A549 (cell line): Measurements from ENCODE around the gene MAP3K12. TPM values are rescaled to one million over a fixed set of nuclear protein-coding genes. Genes with fewer than 3 reads are reported as not detected.

ENCODE experiments used
- ATAC-seq, 2 experiments: fragments of 200-7000 bp in 1 of 2; fragments of >200 bp in 1 of 2; cut with Nextera tagmentation in 1 of 2; cut with Tn5 transposase in 1 of 2; 3 replicates each; pipeline versions ENCODE4 v1.8.0 to v1.9.1; 2018 to 2020; ENCODE audit warnings: mild to moderate bottlenecking in 1 of 2, moderate library complexity in 1 of 2
- CTCF ChIA-PET: fragments of 300-600 bp; sonication (Branson Sonifier 250); formaldehyde crosslinking; extraction: SDS; loops from one replicate; lab custom pipeline; 2021; ENCODE audit warnings: antibody characterized with exemption, inconsistent platforms; lab: Yijun Ruan, JAX
- POLR2A ChIA-PET: fragments of 350-600 bp; formaldehyde crosslinking; extraction: SDS; loops from one replicate; lab custom pipeline; 2021; ENCODE audit warnings: antibody characterized with exemption, inconsistent platforms; lab: Yijun Ruan, JAX
- DNase-seq, 2 experiments: peaks; one replicate each; pipeline versions ENCODE4 v3.0.0 to v3.0.0-alpha.2; 2011 to 2016; ENCODE audit warnings: low read depth in 1 of 2, low spot score in 1 of 2
- FAIRE-seq: peaks from 2 replicates; lab custom pipeline; 2011; peaks lifted over from hg19 to GRCh38; lab: Jason Lieb, UNC
- H3K27ac ChIP-seq, 2 experiments: fragments of >200 bp; sonication (Bioruptor Twin); formaldehyde crosslinking; 3 replicates each; pipeline ENCODE4 v1.5.1; 2016 to 2017
- H3K4me1 ChIP-seq: fragments of >200 bp; sonication (Bioruptor Twin); formaldehyde crosslinking; 3 replicates; pipeline ENCODE4 v1.6.1; 2016
- H3K4me2 ChIP-seq: fragments of >200 bp; sonication (Bioruptor Twin); formaldehyde crosslinking; 3 replicates; pipeline ENCODE4 v1.6.1; 2016
- H3K4me3 ChIP-seq: fragments of >200 bp; sonication (Bioruptor Twin); formaldehyde crosslinking; 3 replicates; pipeline ENCODE4 v1.5.1; 2016
- H3K9me3 ChIP-seq: fragments of >200 bp; sonication (Bioruptor Twin); formaldehyde crosslinking; 3 replicates; pipeline ENCODE4 v1.6.1; 2016
- ATOH8 ChIP-seq: fragments of 250-450 bp; sonication (Bioruptor Pico); IDR thresholded peaks from 2 replicates; pipeline ENCODE4 v1.5.0; 2020; ENCODE audit warnings: low read depth, mild to moderate bottlenecking, moderate library complexity
- CBX2 ChIP-seq: fragments of 200-600 bp; sonication (generic); IDR thresholded peaks from 2 replicates; pipeline ENCODE4 v1.6.1; 2016; ENCODE audit warnings: low read depth, mild to moderate bottlenecking, borderline replicate concordance
- CBX8 ChIP-seq: fragments of 200-600 bp; sonication (generic); IDR thresholded peaks from 2 replicates; pipeline ENCODE4 v1.6.1; 2016
- CTCF ChIP-seq: fragments of >200 bp; sonication (Bioruptor Twin); formaldehyde crosslinking; IDR thresholded peaks from 3 replicates; pipeline ENCODE4 v1.5.1; 2016
- EHMT2 ChIP-seq: fragments of 200-600 bp; sonication (generic); IDR thresholded peaks from 2 replicates; pipeline ENCODE4 v1.6.1; 2016; ENCODE audit warnings: antibody characterized with exemption, low read depth, mild to moderate bottlenecking, moderate library complexity
- FOSL2 ChIP-seq, 2 experiments: fragments of 450-650 bp in 1 of 2; fragments of >200 bp in 1 of 2; sonication (Bioruptor Twin) in 1 of 2; formaldehyde crosslinking; IDR thresholded peaks; 2 replicates each; pipeline versions ENCODE4 v1.5.0 to v1.6.1; 2016 to 2020; ENCODE audit warnings: mild to moderate bottlenecking in 1 of 2, moderate library complexity in 1 of 2
- FOXS1 ChIP-seq: fragments of 250-450 bp; sonication (Bioruptor Pico); IDR thresholded peaks from 2 replicates; pipeline ENCODE4 v1.5.0; 2020; ENCODE audit warnings: mild to moderate bottlenecking, moderate library complexity
- GATA3 ChIP-seq: IDR thresholded peaks from 2 replicates; pipeline ENCODE4 v1.6.1; 2012; ENCODE audit warnings: borderline replicate concordance
- HOXB13 ChIP-seq: fragments of 250-450 bp; sonication (Bioruptor Pico); IDR thresholded peaks from 2 replicates; pipeline ENCODE4 v1.5.0; 2020; ENCODE audit warnings: low read depth, mild to moderate bottlenecking, moderate library complexity
- JUNB ChIP-seq: fragments of >200 bp; sonication (Bioruptor Twin); formaldehyde crosslinking; IDR thresholded peaks from 2 replicates; pipeline ENCODE4 v1.6.1; 2016
- KDM5A ChIP-seq: fragments of 200-600 bp; sonication (generic); IDR thresholded peaks from 2 replicates; pipeline ENCODE4 v1.6.1; 2016; ENCODE audit warnings: antibody characterized with exemption, mild to moderate bottlenecking
- MAZ ChIP-seq: fragments of 150-350 bp; IDR thresholded peaks from 2 replicates; pipeline ENCODE4 v1.6.1; 2014; ENCODE audit warnings: antibody characterized with exemption, low read depth, low read length, borderline replicate concordance
- NFE2L2 ChIP-seq: fragments of 150-350 bp; conservative IDR thresholded peaks from 2 replicates; pipeline ENCODE4 v1.6.1; 2014; ENCODE audit warnings: low read length
- RAD21 ChIP-seq, 2 experiments: fragments of >200 bp in 1 of 2; sonication (Bioruptor Twin) in 1 of 2; formaldehyde crosslinking in 1 of 2; IDR thresholded peaks in 1 of 2; conservative IDR thresholded peaks in 1 of 2; 2 replicates in 1 of 2; 3 replicates in 1 of 2; pipeline ENCODE4 v1.6.1; 2012 to 2018; ENCODE audit warnings: inconsistent platforms in 1 of 2
- RARB ChIP-seq: fragments of 250-450 bp; sonication (Bioruptor Pico); IDR thresholded peaks from 2 replicates; pipeline ENCODE4 v1.8.0; 2021; ENCODE audit warnings: mild to moderate bottlenecking, moderate library complexity
- REST ChIP-seq: fragments of 200-600 bp; sonication (generic); IDR thresholded peaks from 2 replicates; pipeline ENCODE4 v1.6.1; 2016; ENCODE audit warnings: antibody characterized with exemption, mild to moderate bottlenecking, moderate library complexity
- SMC3 ChIP-seq: fragments of >200 bp; sonication (Bioruptor Twin); formaldehyde crosslinking; IDR thresholded peaks from 3 replicates; pipeline ENCODE4 v1.6.1; 2018; ENCODE audit warnings: inconsistent platforms
- SREBF2 ChIP-seq: fragments of 450-650 bp; IDR thresholded peaks from 2 replicates; pipeline ENCODE4 v1.6.1; 2014; ENCODE audit warnings: mild to moderate bottlenecking, moderate library complexity
- TFCP2L1 ChIP-seq: fragments of 250-450 bp; sonication (Bioruptor Pico); IDR thresholded peaks from 2 replicates; pipeline ENCODE4 v1.5.0; 2021; ENCODE audit warnings: mild to moderate bottlenecking
- TP53 ChIP-seq: fragments of 250-450 bp; sonication (Bioruptor Pico); IDR thresholded peaks from 2 replicates; pipeline ENCODE4 v1.5.0; 2021; ENCODE audit warnings: mild to moderate bottlenecking, moderate library complexity
- USF2 ChIP-seq: fragments of 450-650 bp; IDR thresholded peaks from 2 replicates; pipeline ENCODE4 v1.6.1; 2014; ENCODE audit warnings: antibody characterized with exemption
- ZFP36 ChIP-seq: fragments of 450-650 bp; IDR thresholded peaks from 2 replicates; pipeline ENCODE4 v1.6.1; 2014; ENCODE audit warnings: borderline replicate concordance; ENCODE audit not compliant: partially characterized antibody
- WGBS: methylation state at CpG from one replicate; pipeline ENCODE4 v1.1.6; 2017; ENCODE audit errors: missing lambda C conversion rate; 5-methylcytosine and 5-hydroxymethylcytosine counted together
- polyA plus RNA-seq, 4 experiments: library from polyadenylated mRNA; depleted of rRNA in 3 of 4; stranded (reverse); fragments of >200 nt; fragmentation: RNase III in 1 of 4; extraction: RNeasy Plus Mini Kit Qiagen cat#74134 plus additional on column Dnase treatment in 1 of 4; gene quantifications; 2 replicates in 3 of 4; 3 replicates in 1 of 4; pipeline ENCODE4 v1.2.3, GENCODE V29; 2011 to 2017

Gene MAP3K12
- polyA plus RNA-seq, 2 of the 4 experiments (the other 2 are of a cell fraction) = 18.7 to 21.9 TPM

- CTCF ChIA-PET = interaction anchor here (1.1 to 12.1 kb wide), 6 partner anchors 7 to 187 kb away, joined by 4 to 169 read pairs (median 6); partner anchors contain the start of genes AAAS, ATP5MC2, NPFF and TARBP2
- Histone ChIP-seq H3K4me2 (no peak overlapping the region), H3K27ac (no peak overlapping the region), H3K9me3 (no peaks in the 10 kb centered on the region), H3K4me1 (no peaks in the 10 kb centered on the region), H3K4me3 (no peak overlapping the region)
- WGBS = 89% methylated on average over 6 of the region's 6 CpGs
- no peak for ATAC-seq
- POLR2A ChIA-PET = interaction anchor here (1.4 kb wide), 1 partner anchor 13 kb away, joined by 4 read pairs; the partner anchor contains the start of gene TARBP2
- no peak for DNase-seq
- no peak for FAIRE-seq
- no peak for TF ChIP-seq SMC3
- no peak for TF ChIP-seq MAZ
- TF ChIP-seq GATA3 = no peak
- no peak for TF ChIP-seq ATOH8
- TF ChIP-seq JUNB = no peak
- no peak for TF ChIP-seq TFCP2L1
These were observed 14.6 kb upstream of the MAP3K12 start for GRCh38 chr12:53513712-53514410.

GRCh38 chr12:53510181-53510812 is 11.0 kb upstream of the MAP3K12 start:
- ChIA-PET CTCF (interaction anchor here (1.0 to 13.1 kb wide), 11 partner anchors 8 to 184 kb away, joined by 3 to 169 read pairs (median 19); partner anchors contain the start of genes AAAS, MAP3K12 and TARBP2), POLR2A (interaction anchor here (1.9 kb wide), 1 partner anchor 9 kb away, joined by 8 read pairs; the partner anchor contains the start of gene TARBP2)
- 87% methylated on average over 9 of the region's 9 CpGs for WGBS
- no peak for FAIRE-seq
- H3K27ac ChIP-seq = no peak overlapping the region
- H3K4me2 ChIP-seq = no peak overlapping the region
- H3K4me1 ChIP-seq = peaks cover 3% of the 10 kb centered on the region
- H3K4me3 ChIP-seq = no peak overlapping the region
- ATAC-seq = no peak
- no peak for DNase-seq
- H3K9me3 ChIP-seq = no peaks in the 10 kb centered on the region
- TF ChIP-seq FOXS1 (CRISPR knock-in tag) (no peak), USF2 (no peak), GATA3 (no peak), CBX8 (no peak), NFE2L2 (no peak), SREBF2 (no peak), TP53 (CRISPR knock-in tag) (no peak), RARB (CRISPR knock-in tag) (no peak)

GRCh38 chr12:53508534-53509170 is 9.4 kb upstream of the MAP3K12 start:
- peak; percentile 85 to 93 for ATAC-seq
- no peak overlapping the region for H3K4me2 ChIP-seq
- no peak overlapping the region for H3K4me3 ChIP-seq
- peak; percentile 77 to 85 for DNase-seq
- FAIRE-seq = peak; percentile 36
- H3K4me1 ChIP-seq = peaks cover 9% of the 10 kb centered on the region
- H3K27ac ChIP-seq = peak overlapping the region in 1 of 2 experiments; percentile 42; a peak in 1 of 6 replicates
- 28% methylated on average over 7 of the region's 7 CpGs for WGBS
- ChIA-PET CTCF (interaction anchor here (0.6 to 13.1 kb wide), 42 partner anchors 10 to 297 kb away, joined by 3 to 169 read pairs (median 5); partner anchors contain the start of genes AAAS, ATP5MC2, MAP3K12 and TARBP2), POLR2A (interaction anchor here (0.6 to 1.9 kb wide), 8 partner anchors 8 to 187 kb away, joined by 3 to 9 read pairs (median 4); partner anchors contain the start of genes AAAS and TARBP2)
- H3K9me3 ChIP-seq = no peaks in the 10 kb centered on the region
- peak; percentile 77 for TF ChIP-seq SMC3
- TF ChIP-seq REST = no peak
- no peak for TF ChIP-seq FOSL2 (IDR thresholded peaks at IDR 0.05)
- no peak for TF ChIP-seq FOSL2 (CRISPR knock-in tag; IDR thresholded peaks at IDR 0.05)
- no peak for TF ChIP-seq HOXB13 (CRISPR knock-in tag)
- TF ChIP-seq EHMT2 = no peak
- TF ChIP-seq CBX2 = no peak
- no peak for TF ChIP-seq FOXS1 (CRISPR knock-in tag)
- peak; percentile 91 for TF ChIP-seq CTCF
- TF ChIP-seq MAZ = no peak
- no peak for TF ChIP-seq KDM5A
- TF ChIP-seq SREBF2 = no peak
- peak; percentile 59 for TF ChIP-seq ZFP36
- peak; percentile 91 to 98 for TF ChIP-seq RAD21 (conservative IDR thresholded peaks at IDR 0.05 in 1 of 2, IDR thresholded peaks at IDR 0.05 in 1 of 2)
